Stomach (tissue), 9 donors: ENCODE data around the gene ZNF74. TPM values are rescaled to one million over a fixed set of nuclear protein-coding genes. Genes with fewer than 3 reads are reported as not detected.
A peak's percentile ranks its signal among the peaks of the same experiment; 100 is the strongest.

Experiments used
- DNase-seq, 2 donors: peaks; one replicate each; pipeline versions ENCODE4 v3.0.0 to v3.0.0-alpha.2; 2013 to 2019
- H3K27ac ChIP-seq, 5 donors: fragments of 200-600 bp in 4 of 5; sonication (generic) in 4 of 5; one replicate each; pipeline ENCODE4 v1.5.1; 2013 to 2019; ENCODE audit warnings: mild to moderate bottlenecking in 1 of 5, moderate library complexity in 1 of 5
- H3K27me3 ChIP-seq, 3 donors: fragments of 200-600 bp; sonication (generic); one replicate each; pipeline ENCODE4 v1.5.1; 2017 to 2019; ENCODE audit warnings: mixed run types in 1 of 3
- H3K36me3 ChIP-seq, 4 donors: fragments of 200-600 bp; sonication (generic); 1 replicate in 3 of 4; 2 replicates in 1 of 4; pipeline ENCODE4 v1.5.1; 2016 to 2019
- H3K4me1 ChIP-seq, 4 donors: fragments of 200-600 bp; sonication (generic); one replicate each; pipeline ENCODE4 v1.5.1; 2016 to 2019
- H3K4me3 ChIP-seq, 4 donors: fragments of 200-600 bp; sonication (generic) in 3 of 4; one replicate each; pipeline ENCODE4 v1.5.1; 2016 to 2019; ENCODE audit warnings: mild to moderate bottlenecking in 1 of 4
- H3K9me3 ChIP-seq, 4 donors: fragments of 200-600 bp; sonication (generic); one replicate each; pipeline ENCODE4 v1.5.1; 2016 to 2019
- CTCF ChIP-seq, 7 experiments: fragments of 450-650 bp in 4 of 7; fragments of 200-600 bp in 3 of 7; sonication (generic) in 3 of 7; IDR thresholded peaks; one replicate each; pipeline ENCODE4 v1.5.1; 2016 to 2019; ENCODE audit warnings: antibody characterized with exemption in 7 of 7, control low read depth in 2 of 7, mild to moderate bottlenecking in 1 of 7
- EP300 ChIP-seq: sonication (generic); formaldehyde crosslinking; IDR thresholded peaks from one replicate; pipeline ENCODE4 v1.6.1; 2017; ENCODE audit warnings: antibody characterized with exemption
- POLR2A ChIP-seq, 4 donors: fragments of 450-650 bp; IDR thresholded peaks; one replicate each; pipeline ENCODE4 v1.6.1; 2016; ENCODE audit warnings: antibody characterized with exemption in 4 of 4, control low read depth in 2 of 4, mild to moderate bottlenecking in 1 of 4, moderate library complexity in 1 of 4
- POLR2AphosphoS5 ChIP-seq, 3 donors: sonication (generic); formaldehyde crosslinking; IDR thresholded peaks; one replicate each; pipeline ENCODE4 v1.6.1; 2016; ENCODE audit warnings: antibody characterized with exemption in 3 of 3
- WGBS, 5 donors: extraction: QIAGEN DNeasy Blood & Tissue Kit in 3 of 5; methylation state at CpG; one replicate each; pipeline versions ENCODE4 v1.1.5 to v1.1.7; 2013 to 2018; 5-methylcytosine and 5-hydroxymethylcytosine counted together
- intact Hi-C: fragments of 100-400 bp; cut with DNase I; formaldehyde crosslinking; loops from one replicate; pipeline ENCODE4 v1.15.1; 2023; ENCODE audit warnings: low total_unique reads
- polyA plus RNA-seq, 3 donors: library from polyadenylated mRNA; stranded (reverse); fragments of 200-250 nt; gene quantifications; one replicate each; pipeline ENCODE4 v1.2.3, GENCODE V29; 2013
- total RNA-seq, 5 donors: library from RNA; depleted of rRNA; stranded (reverse); fragments of >200 nt; gene quantifications; one replicate each; pipeline versions ENCODE4 v1.1.0 to v1.2.3, GENCODE V29; 2014 to 2016
- donor health status: healthy with polysubstance abuse.
- donor health status: Bipolar disorder and iron deficiency.
- donor health status: healthy.

The ZNF74 gene
- total and polyA plus RNA-seq, 8 donors = 3.1 to 29.9 (median 8.2) TPM

GRCh38 chr22:20424932-20425565 is 31.1 kb downstream of the ZNF74 start:
- 30 to 79% (median 44%) methylated on average over 31 to 59 of the region's 59 CpGs for WGBS, 5 donors
- peaks cover 38 to 55% (median 47%) of the 10 kb centered on the region in 4 donors for H3K4me1 ChIP-seq
- peak overlapping the region; percentile 19 to 44 (median 30) for H3K4me3 ChIP-seq
- H3K9me3 ChIP-seq = no peaks in the 10 kb centered on the region
- TF ChIP-seq POLR2A (IDR thresholded peaks at IDR 0.05) (no peak), CTCF (IDR thresholded peaks at IDR 0.05) (no peak), POLR2AphosphoS5 (IDR thresholded peaks at IDR 0.05) (no peak), EP300 (no peak)
- peak overlapping the region in 2 of 5 donors; percentile 13 to 47 for H3K27ac ChIP-seq
- DNase-seq = peak in 1 of 2 donors; percentile 86
- peaks cover 0 to 39% (median 26%) of the 10 kb centered on the region in 4 donors for H3K36me3 ChIP-seq
- intact Hi-C loops = loop anchor here (5.0 kb wide), 2 partner anchors 32 to 72 kb away; partner anchors contain the start of gene KLHL22
- peaks cover 0 to 64% (median 38%) of the 10 kb centered on the region in 3 donors for H3K27me3 ChIP-seq

DNA sequence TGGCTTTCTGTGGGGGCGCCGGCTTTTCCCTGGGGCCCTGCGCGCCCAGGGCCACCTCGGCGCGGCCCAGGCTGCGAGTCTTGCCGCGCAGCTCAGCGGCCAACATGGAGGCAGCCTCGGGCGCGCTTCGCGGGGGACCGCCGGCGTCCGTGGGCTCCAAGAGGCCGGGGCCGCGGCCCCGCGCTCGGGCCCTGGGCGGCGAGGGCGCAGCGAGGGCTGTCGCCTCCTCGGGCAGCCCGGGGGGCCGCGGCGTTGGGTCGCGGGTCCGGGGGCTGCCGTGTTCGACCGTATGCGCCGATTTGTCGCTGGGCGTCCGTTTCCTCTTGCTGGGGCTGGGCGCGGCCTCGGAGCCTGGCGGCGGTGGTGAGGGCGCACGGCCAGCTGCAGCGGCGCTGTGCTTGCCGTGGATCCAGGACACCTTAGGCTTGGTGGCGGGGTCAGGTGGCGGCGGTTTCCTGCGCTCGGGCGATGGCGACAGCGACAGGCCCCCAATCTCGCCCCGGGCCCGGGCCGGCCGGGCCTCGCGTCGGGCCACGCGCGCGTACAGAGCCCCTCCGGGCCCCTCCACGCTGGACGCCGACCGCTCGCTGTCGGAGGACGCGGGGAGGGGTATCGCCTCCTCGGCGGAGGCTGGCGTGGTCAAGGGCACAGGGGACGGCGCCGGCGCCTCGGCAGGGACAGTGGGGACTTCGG is 31.8 kb downstream of the ZNF74 start:
- WGBS, 5 donors = 11 to 65% (median 25%) methylated on average over 27 to 96 of the region's 96 CpGs
- Histone ChIP-seq H3K36me3 (peaks cover 0 to 44% (median 28%) of the 10 kb centered on the region in 4 donors), H3K9me3 (no peaks in the 10 kb centered on the region), H3K27ac (no peak overlapping the region), H3K4me1 (peaks cover 44 to 62% (median 53%) of the 10 kb centered on the region in 4 donors), H3K4me3 (peak overlapping the region; percentile 19 to 44 (median 30)), H3K27me3 (peaks cover 0 to 71% (median 44%) of the 10 kb centered on the region in 3 donors)
- peak in 1 of 2 donors; percentile 56 for DNase-seq
- intact Hi-C loops = no loop called here
- TF ChIP-seq CTCF (IDR thresholded peaks at IDR 0.05) = no peak
- TF ChIP-seq POLR2AphosphoS5 (IDR thresholded peaks at IDR 0.05) = no peak
- TF ChIP-seq EP300 = no peak
- no peak for TF ChIP-seq POLR2A (IDR thresholded peaks at IDR 0.05)

DNA sequence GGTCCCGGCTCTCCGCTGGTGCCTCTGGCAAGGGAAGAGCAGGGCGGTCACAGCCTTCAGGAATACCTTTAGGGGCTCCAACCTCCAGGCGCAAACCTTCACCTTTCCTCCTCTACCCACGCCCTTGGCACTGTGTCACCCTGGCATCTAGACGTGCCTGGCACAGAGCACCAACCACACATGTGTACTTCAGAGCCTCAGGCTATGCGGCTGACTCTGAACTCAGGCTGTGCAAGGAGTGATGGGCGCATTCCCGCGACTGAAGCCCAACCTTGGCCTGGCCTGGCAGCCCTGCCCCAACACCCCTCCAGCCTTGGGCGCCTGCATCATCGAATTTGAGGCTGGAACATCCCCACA is 32.3 kb downstream of the ZNF74 start:
- Histone ChIP-seq H3K9me3 (no peaks in the 10 kb centered on the region), H3K27me3 (peaks cover 0 to 76% (median 50%) of the 10 kb centered on the region in 3 donors), H3K27ac (no peak overlapping the region), H3K4me3 (peak overlapping the region in 2 of 4 donors; percentile 40 to 44), H3K36me3 (peaks cover 0 to 44% (median 28%) of the 10 kb centered on the region in 4 donors), H3K4me1 (peaks cover 50 to 67% (median 58%) of the 10 kb centered on the region in 4 donors)
- intact Hi-C loops = no loop called here
- TF ChIP-seq CTCF (IDR thresholded peaks at IDR 0.05) (no peak), EP300 (no peak)
- DNase-seq = no peak
- 48 to 80% (median 64%) methylated on average over 2 to 12 of the region's 12 CpGs for WGBS, 5 donors

- TF ChIP-seq POLR2A (IDR thresholded peaks at IDR 0.05) = no peak
- no peak for TF ChIP-seq CTCF (IDR thresholded peaks at IDR 0.05)
- TF ChIP-seq EP300 = no peak
- TF ChIP-seq POLR2AphosphoS5 (IDR thresholded peaks at IDR 0.05) = no peak
- H3K27me3 ChIP-seq = peaks cover 0 to 87% (median 60%) of the 10 kb centered on the region in 3 donors
- no peak for DNase-seq
- H3K36me3 ChIP-seq = peaks cover 0 to 44% (median 28%) of the 10 kb centered on the region in 4 donors
- intact Hi-C loops = no loop called here
- 83 to 97% (median 94%) methylated on average over 7 to 8 of the region's 8 CpGs for WGBS, 5 donors
- no peak overlapping the region for H3K27ac ChIP-seq
- peaks cover 56 to 76% (median 67%) of the 10 kb centered on the region in 4 donors for H3K4me1 ChIP-seq
- H3K9me3 ChIP-seq = no peaks in the 10 kb centered on the region
- H3K4me3 ChIP-seq = no peak overlapping the region
Measured at GRCh38 chr22:20427104-20427944, 33.4 kb downstream of the ZNF74 start.
